ENCODE measurements around the gene ZNF280D. TPM values are rescaled to one million over a fixed set of nuclear protein-coding genes. Genes with fewer than 3 reads are reported as not detected.

Gene ZNF280D
- total RNA-seq, 2 donors from 2014 or later: 28.3 to 38.7 TPM

DNA sequence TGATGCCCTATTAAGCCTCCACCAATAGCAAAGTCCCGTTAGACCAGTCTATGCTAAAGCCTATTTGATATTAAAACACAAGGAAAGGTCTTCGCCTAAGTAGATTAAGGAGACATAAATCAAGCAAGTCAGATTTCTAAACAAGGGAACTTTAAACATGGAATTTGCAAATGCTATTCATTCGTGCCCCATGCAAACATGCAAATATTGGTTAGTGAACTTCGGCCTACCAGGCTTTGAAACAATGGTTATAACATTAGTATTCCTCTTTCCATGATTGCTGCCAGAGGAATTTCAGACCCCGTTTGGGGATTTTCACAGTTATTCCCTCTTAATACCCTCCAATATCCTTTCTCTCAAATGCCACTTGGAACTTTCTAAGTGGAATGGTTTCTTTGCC lies 36.9 kb upstream of the ZNF280D start:
- Histone ChIP-seq H3K27me3 (no peaks in the 10 kb centered on the region), H3K9me3 (no peaks in the 10 kb centered on the region), H3K4me3 (no peak overlapping the region), H3K36me3 (replicated peaks in 1 of 2; ENCODE audit: insufficient read depth in 1 of 2, low read depth in 2 of 2) (no peaks in the 10 kb centered on the region), H3K27ac (no peak overlapping the region), H3K4me1 (peaks cover 8% of the 10 kb centered on the region)
- WGBS, 2 donors: 78 to 81% methylated on average over 5 of the region's 5 CpGs
- no peak for DNase-seq
- ATAC-seq: no peak
- intact Hi-C loops (cut with DNase I): no loop called here
- TF ChIP-seq, protein P1, sequence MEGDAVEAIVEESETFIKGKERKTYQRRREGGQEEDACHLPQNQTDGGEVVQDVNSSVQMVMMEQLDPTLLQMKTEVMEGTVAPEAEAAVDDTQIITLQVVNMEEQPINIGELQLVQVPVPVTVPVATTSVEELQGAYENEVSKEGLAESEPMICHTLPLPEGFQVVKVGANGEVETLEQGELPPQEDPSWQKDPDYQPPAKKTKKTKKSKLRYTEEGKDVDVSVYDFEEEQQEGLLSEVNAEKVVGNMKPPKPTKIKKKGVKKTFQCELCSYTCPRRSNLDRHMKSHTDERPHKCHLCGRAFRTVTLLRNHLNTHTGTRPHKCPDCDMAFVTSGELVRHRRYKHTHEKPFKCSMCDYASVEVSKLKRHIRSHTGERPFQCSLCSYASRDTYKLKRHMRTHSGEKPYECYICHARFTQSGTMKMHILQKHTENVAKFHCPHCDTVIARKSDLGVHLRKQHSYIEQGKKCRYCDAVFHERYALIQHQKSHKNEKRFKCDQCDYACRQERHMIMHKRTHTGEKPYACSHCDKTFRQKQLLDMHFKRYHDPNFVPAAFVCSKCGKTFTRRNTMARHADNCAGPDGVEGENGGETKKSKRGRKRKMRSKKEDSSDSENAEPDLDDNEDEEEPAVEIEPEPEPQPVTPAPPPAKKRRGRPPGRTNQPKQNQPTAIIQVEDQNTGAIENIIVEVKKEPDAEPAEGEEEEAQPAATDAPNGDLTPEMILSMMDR (IDR thresholded peaks at IDR 0.05): no peak
- no peak for TF ChIP-seq POLR2A (IDR thresholded peaks at IDR 0.05)

DNA sequence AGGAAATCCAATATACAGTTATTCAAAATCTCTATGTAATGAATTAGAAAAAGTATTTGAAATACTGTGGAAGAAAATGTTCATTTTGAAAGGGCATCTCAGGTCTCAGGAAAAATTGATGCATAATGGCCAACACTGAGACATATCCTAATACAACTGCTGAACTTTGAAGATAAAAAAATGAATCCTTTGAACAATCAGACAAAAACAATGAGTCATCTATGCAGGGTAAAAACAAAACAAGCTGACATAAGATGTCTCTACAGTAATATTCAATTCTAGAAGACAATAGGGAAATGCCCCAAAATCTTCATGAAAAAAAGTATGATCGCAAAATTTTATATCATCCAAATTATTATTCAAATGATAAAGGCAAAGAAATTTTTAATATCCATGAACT lies 34.0 kb upstream of the ZNF280D start:
- no peaks in the 10 kb centered on the region for H3K4me1 ChIP-seq
- H3K4me3 ChIP-seq: no peak overlapping the region
- 94 to 96% methylated on average over 1 of the region's 1 CpG for WGBS, 2 donors
- ATAC-seq (no peak), DNase-seq (no peak)
- no peaks in the 10 kb centered on the region for H3K9me3 ChIP-seq
- TF ChIP-seq POLR2A (IDR thresholded peaks at IDR 0.05): no peak
- TF ChIP-seq, protein P1 (IDR thresholded peaks at IDR 0.05): no peak
- no peak overlapping the region for H3K27ac ChIP-seq
- intact Hi-C loops (cut with DNase I): no loop called here
- no peaks in the 10 kb centered on the region for H3K27me3 ChIP-seq
- H3K36me3 ChIP-seq (replicated peaks in 1 of 2; ENCODE audit: insufficient read depth in 1 of 2, low read depth in 2 of 2): no peaks in the 10 kb centered on the region

DNA sequence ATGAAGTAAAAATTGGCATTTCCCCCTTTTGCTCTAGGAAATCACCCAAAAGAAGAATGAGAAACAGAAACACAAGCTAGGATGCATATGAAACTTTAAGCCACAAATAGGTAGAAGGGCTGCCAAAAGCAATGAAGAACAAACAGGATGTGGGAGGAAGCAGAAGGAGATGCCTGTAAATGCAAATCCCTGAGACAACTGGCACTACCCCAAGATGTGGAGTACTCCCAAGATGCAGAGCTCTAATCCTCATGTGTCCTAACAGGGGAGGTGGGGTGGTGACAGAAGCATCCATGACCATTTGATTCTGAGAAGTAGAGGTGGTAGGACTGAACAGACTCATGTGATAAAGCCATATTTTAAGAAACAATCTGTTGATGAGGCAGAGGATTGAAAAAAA lies 31.9 kb upstream of the ZNF280D start:
- Histone ChIP-seq H3K27me3 (no peaks in the 10 kb centered on the region), H3K9me3 (no peaks in the 10 kb centered on the region), H3K4me1 (peaks cover 6% of the 10 kb centered on the region), H3K36me3 (replicated peaks in 1 of 2; ENCODE audit: insufficient read depth in 1 of 2, low read depth in 2 of 2) (no peaks in the 10 kb centered on the region), H3K4me3 (no peak overlapping the region), H3K27ac (no peak overlapping the region)
- ATAC-seq (no peak), DNase-seq (no peak)
- intact Hi-C loops (cut with DNase I): no loop called here
- TF ChIP-seq, protein P1 (IDR thresholded peaks at IDR 0.05): no peak
- no peak for TF ChIP-seq POLR2A (IDR thresholded peaks at IDR 0.05)

DNA sequence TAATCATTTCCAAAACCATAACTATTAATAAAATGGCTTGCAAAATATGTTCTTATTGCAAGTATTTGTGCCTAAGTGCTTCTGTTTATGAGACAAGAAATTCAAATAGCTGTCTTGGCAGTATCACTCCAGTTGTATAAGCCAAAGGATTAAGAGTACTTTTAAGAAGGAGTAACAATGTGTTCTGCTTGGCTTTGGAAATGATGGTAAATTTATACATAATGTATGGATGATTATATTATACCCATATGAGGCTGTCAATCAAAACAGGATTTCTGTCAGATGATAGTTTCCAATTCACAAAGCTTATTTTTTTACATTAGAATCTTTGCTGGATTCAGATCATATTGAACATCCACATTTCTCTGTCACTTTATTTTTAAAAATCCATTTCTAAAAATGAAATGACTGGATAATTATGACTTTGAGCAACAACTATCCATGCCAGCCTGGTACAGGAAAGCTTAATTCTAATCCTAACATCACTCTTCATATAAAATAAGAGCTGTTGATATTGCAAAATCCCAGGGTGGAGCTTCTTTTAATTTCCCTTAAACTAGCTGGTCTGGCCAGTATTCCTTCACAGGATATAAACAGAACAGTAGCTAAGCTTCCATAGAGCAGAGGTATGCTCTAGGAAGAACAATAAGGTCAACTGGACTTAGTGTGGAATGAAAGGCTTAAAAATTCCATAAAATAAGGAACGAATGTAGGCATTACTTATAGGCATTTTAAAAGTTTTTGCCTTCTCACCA lies 30.0 kb upstream of the ZNF280D start:
- ATAC-seq: no peak

More for the DNA sequence above, 30.0 kb upstream of the ZNF280D start:
- H3K4me1 ChIP-seq: peaks cover 8% of the 10 kb centered on the region
- TF ChIP-seq, protein P1 (IDR thresholded peaks at IDR 0.05): no peak
- no peak for TF ChIP-seq POLR2A (IDR thresholded peaks at IDR 0.05)
- H3K9me3 ChIP-seq: no peaks in the 10 kb centered on the region
- no peak overlapping the region for H3K4me3 ChIP-seq
- no peak overlapping the region for H3K27ac ChIP-seq
- 74 to 88% methylated on average over 1 of the region's 1 CpG for WGBS, 2 donors
- H3K27me3 ChIP-seq: no peaks in the 10 kb centered on the region
- no peaks in the 10 kb centered on the region for H3K36me3 ChIP-seq (replicated peaks in 1 of 2; ENCODE audit: insufficient read depth in 1 of 2, low read depth in 2 of 2)
- no peak for DNase-seq
- intact Hi-C loops (cut with DNase I): no loop called here
